Measurements from ENCODE around the gene DDX31.

DNA sequence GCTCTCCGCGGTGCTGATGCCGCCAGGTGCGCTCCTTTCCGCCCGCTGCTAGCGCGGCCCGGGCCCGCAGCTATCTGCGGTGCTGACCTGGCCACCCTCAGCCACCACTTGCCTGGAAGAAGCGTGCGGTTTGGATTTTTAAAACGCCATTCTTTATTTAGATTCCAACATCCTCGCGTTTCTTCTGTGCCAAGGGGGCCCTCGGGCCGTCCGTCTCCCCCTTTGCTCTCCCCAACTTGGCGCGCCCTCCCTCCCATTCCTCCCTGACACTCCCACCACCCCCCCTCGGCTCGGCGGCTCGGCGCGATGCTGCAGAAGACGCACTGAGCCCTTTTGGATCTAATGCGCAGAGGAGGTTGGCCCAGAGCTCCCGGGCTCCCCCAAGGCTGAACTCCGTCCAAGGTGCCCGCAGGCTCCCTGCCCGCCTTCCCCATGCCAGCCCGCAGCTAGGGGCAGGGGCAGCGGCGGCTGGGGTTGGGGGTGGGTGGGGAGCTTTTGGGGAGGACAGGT is 87.5 kb downstream of the DDX31 start, which contains the start of gene BARHL1:
- no peak for TF ChIP-seq POLR2A (IDR thresholded peaks at IDR 0.05)
- TF ChIP-seq, protein P1, sequence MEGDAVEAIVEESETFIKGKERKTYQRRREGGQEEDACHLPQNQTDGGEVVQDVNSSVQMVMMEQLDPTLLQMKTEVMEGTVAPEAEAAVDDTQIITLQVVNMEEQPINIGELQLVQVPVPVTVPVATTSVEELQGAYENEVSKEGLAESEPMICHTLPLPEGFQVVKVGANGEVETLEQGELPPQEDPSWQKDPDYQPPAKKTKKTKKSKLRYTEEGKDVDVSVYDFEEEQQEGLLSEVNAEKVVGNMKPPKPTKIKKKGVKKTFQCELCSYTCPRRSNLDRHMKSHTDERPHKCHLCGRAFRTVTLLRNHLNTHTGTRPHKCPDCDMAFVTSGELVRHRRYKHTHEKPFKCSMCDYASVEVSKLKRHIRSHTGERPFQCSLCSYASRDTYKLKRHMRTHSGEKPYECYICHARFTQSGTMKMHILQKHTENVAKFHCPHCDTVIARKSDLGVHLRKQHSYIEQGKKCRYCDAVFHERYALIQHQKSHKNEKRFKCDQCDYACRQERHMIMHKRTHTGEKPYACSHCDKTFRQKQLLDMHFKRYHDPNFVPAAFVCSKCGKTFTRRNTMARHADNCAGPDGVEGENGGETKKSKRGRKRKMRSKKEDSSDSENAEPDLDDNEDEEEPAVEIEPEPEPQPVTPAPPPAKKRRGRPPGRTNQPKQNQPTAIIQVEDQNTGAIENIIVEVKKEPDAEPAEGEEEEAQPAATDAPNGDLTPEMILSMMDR (IDR thresholded peaks at IDR 0.05): no peak

Data from thyroid gland (tissue), 4 donors.